ENCODE results near the gene NDUFV3. TPM values are rescaled to one million over a fixed set of nuclear protein-coding genes. Genes with fewer than 3 reads are reported as not detected.
"Not testable (repeated sequence)": the region's sequence is repeated elsewhere in the genome, so short reads cannot be mapped to it uniquely, and the experiment has no call there.

The NDUFV3 gene
- total RNA-seq, 2 donors from 2014 or later, result 33.2 to 42.1 TPM

DNA sequence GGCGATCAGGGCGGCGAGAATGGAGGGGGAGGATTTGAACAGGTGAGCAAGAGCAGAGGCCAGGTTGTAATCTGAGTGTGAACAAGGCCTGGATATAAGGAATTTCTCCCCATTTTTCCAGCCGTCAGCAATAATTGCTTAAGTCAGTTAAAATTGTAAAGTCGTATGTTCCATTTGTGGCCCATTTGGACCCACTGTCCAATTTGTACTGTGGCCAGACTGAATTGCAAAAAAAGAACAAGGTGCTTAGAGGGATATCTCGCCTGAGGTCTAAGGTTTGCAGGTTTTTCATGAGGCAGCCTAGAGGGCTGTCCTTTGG is 31.3 kb downstream of the NDUFV3 start:
- TF ChIP-seq POLR2AphosphoS5 (IDR thresholded peaks at IDR 0.05), result no peak
- TF ChIP-seq, protein P1, sequence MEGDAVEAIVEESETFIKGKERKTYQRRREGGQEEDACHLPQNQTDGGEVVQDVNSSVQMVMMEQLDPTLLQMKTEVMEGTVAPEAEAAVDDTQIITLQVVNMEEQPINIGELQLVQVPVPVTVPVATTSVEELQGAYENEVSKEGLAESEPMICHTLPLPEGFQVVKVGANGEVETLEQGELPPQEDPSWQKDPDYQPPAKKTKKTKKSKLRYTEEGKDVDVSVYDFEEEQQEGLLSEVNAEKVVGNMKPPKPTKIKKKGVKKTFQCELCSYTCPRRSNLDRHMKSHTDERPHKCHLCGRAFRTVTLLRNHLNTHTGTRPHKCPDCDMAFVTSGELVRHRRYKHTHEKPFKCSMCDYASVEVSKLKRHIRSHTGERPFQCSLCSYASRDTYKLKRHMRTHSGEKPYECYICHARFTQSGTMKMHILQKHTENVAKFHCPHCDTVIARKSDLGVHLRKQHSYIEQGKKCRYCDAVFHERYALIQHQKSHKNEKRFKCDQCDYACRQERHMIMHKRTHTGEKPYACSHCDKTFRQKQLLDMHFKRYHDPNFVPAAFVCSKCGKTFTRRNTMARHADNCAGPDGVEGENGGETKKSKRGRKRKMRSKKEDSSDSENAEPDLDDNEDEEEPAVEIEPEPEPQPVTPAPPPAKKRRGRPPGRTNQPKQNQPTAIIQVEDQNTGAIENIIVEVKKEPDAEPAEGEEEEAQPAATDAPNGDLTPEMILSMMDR (IDR thresholded peaks at IDR 0.05), result no peak
- no peak for TF ChIP-seq POLR2A (IDR thresholded peaks at IDR 0.05)
- no peak for DNase-seq (ENCODE audit: low spot score)
- WGBS, result 86% methylated on average over 6 of the region's 6 CpGs
- intact Hi-C loops (cut with DNase I), result no loop called here
- Histone ChIP-seq H3K4me3 (no peak overlapping the region), H3K27me3 (replicated peaks; ENCODE audit: insufficient read depth) (no peaks in the 10 kb centered on the region), H3K4me1 (replicated peaks) (no peaks in the 10 kb centered on the region), H3K27ac (no peak overlapping the region), H3K9me3 (no peaks in the 10 kb centered on the region), H3K36me3 (no peaks in the 10 kb centered on the region)

DNA sequence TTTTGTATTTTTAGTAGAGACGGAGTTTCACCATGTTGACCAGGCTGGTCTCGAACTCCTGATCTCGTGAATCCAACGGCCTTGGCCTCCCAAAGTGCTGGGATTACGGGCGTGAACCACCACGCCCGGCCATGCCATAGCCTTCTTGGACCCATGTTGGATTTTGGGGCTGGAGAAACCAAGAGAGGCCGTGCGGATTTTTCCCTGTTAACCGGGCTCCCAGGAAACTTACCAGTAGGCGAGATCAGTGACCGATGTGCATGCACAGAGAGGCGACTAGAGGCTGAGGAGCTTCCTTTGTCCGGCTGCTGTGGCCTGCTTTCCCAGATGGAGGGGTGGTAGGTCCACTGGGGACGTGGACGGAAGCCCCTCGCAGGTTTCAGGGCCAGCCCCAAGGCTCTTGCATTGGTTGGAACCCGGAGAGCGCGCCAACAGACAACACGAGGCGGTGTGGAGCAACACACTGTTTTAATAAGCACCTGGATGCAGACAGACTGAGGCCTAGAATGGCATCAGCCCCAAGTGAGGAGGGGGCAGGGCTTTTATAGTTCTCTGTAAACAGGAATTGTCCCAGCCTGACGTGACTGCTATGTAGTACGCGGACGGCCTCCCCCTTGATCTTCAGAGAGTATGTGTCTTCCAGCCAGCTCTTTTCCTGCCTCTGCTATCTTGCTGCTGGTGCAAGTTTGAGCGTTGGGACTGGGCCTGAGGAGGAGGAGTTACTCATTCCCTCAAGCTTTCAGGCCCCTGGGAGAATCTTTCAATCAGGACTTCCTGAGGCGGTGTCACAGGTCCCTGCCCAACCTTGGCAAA is 32.2 kb downstream of the NDUFV3 start, which contains the start of gene ERVH48-1:
Gene ERVH48-1, minus strand, starts transcription at position 517 of the 813 bp plus-strand sequence. CDS start 6,624 bp downstream, outside the sequence.
- no peaks in the 10 kb centered on the region for H3K4me1 ChIP-seq (replicated peaks)
- H3K27ac ChIP-seq, result no peak within 1 kb of the TSS
- intact Hi-C loops (cut with DNase I), result no loop called here
- no peak within 1 kb of the TSS for H3K4me3 ChIP-seq
- H3K36me3 ChIP-seq, result no peaks in the 10 kb centered on the region
- TF ChIP-seq POLR2A (IDR thresholded peaks at IDR 0.05) (no peak), POLR2AphosphoS5 (IDR thresholded peaks at IDR 0.05) (no peak)
- TF ChIP-seq, protein P1 (IDR thresholded peaks at IDR 0.05), result no peak
- no peaks in the 10 kb centered on the region for H3K27me3 ChIP-seq (replicated peaks; ENCODE audit: insufficient read depth)
- 84% methylated on average over 28 of the region's 29 CpGs for WGBS
- H3K9me3 ChIP-seq, result no peaks in the 10 kb centered on the region
- no peak for DNase-seq (ENCODE audit: low spot score)

DNA sequence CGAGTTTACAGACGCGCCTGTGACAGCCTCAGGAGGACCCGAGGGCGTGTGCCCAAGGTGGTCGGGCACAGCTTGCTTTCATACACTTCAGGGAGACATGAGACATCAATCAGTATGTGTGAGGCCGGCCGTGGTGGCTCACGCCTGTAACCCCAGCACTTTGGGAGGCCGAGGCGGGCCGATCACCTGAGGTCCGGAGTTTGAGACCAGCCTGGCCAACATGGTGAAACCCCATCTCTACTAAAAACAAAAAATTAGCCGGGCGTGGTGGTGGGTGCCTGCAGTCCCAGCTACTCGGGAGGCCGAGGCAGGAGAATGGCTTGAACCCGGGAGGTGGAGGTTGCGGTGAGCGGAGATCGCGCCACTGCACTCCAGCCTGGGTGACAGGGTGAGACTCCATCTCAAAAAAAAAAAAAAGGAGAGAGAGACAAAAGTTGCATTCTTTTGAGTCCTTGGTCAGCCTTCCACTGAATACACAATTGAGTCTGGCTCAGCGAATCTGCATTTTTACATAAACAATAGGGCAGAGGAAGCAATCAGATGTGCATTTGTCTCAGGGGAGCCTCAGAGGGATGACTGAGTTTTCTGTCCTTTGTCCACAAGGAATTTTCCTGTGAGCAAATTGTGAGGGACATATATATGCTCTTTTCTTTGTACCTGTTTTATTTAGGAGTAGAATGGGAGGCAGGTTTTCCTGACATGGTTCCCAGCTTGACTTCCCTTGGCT is 34.5 kb downstream of the NDUFV3 start:
- intact Hi-C loops (cut with DNase I); H3K9me3 ChIP-seq; H3K4me1 ChIP-seq (replicated peaks); H3K27me3 ChIP-seq (replicated peaks; ENCODE audit: insufficient read depth); H3K36me3 ChIP-seq; H3K27ac ChIP-seq; DNase-seq (ENCODE audit: low spot score); H3K4me3 ChIP-seq: not testable (repeated sequence)
- WGBS, result 94% methylated on average over 23 of the region's 23 CpGs

DNA sequence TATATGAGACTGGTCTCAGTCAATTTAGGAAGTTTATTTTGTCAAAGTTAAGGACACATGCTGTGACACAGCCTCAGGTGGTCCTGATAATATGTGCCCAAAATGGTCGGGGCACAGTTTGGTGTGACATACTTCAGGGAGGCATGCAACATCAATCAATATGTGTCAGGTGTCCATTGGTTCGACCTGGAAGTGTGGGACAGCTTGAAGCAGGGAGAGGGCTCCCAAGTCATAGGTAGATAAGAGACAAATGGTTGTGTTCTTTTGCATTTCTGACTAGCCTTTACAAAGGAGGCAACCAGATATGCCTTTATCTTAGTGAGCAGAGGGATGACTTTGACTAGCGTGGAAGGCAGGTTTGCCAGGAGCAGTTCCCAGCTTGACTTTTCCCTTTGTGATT is 36.9 kb downstream of the NDUFV3 start:
- no peak for TF ChIP-seq POLR2AphosphoS5 (IDR thresholded peaks at IDR 0.05)
- TF ChIP-seq, protein P1 (IDR thresholded peaks at IDR 0.05), result no peak
- no peak for TF ChIP-seq POLR2A (IDR thresholded peaks at IDR 0.05)
- H3K4me1 ChIP-seq (replicated peaks), result no peaks in the 10 kb centered on the region
- no peak overlapping the region for H3K4me3 ChIP-seq
- H3K36me3 ChIP-seq, result no peaks in the 10 kb centered on the region
- 71% methylated on average over 3 of the region's 3 CpGs for WGBS
- no peaks in the 10 kb centered on the region for H3K27me3 ChIP-seq (replicated peaks; ENCODE audit: insufficient read depth)
- intact Hi-C loops (cut with DNase I), result no loop called here
- H3K9me3 ChIP-seq, result no peaks in the 10 kb centered on the region
- DNase-seq (ENCODE audit: low spot score), result no peak
- H3K27ac ChIP-seq, result no peak overlapping the region

DNA sequence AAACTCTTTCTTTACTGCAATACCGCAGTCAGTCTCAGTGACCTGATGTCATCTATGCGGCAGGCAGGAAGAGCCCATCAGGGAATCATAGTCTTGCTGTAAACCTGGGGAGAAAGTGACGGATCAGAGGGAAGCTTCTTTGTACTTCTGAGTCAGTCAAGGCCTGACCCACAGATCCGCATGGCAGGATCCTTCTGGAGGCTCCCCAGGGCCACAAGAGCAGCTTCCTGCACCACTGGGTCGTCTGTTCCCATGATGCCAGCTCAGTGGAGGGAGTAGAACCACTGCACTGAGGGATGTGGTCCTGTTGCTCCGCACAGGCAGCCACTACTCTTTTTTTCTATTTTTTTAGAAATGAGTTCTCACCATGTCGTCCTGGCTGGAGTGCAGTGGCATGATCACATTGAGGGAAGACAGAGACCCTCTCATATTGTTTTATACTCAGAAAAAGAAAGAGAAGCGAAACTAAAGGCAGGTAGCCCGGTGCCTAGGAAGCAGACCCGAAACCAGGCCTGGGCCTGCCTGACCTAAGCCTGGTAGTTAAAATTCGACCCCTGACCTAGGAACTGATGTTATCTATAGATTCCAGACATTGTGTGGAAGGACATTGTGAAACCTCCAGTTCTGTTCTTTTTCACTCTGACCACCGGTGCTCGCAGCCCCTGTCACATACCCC is 38.6 kb downstream of the NDUFV3 start:
- Histone ChIP-seq H3K4me3 (no peak overlapping the region), H3K9me3 (no peaks in the 10 kb centered on the region), H3K27me3 (replicated peaks; ENCODE audit: insufficient read depth) (no peaks in the 10 kb centered on the region), H3K36me3 (no peaks in the 10 kb centered on the region), H3K27ac (no peak overlapping the region), H3K4me1 (replicated peaks) (no peaks in the 10 kb centered on the region)
- TF ChIP-seq POLR2AphosphoS5 (IDR thresholded peaks at IDR 0.05) (no peak), POLR2A (IDR thresholded peaks at IDR 0.05) (no peak)
- TF ChIP-seq, protein P1 (IDR thresholded peaks at IDR 0.05), result no peak
- WGBS, result 88% methylated on average over 13 of the region's 13 CpGs
- DNase-seq (ENCODE audit: low spot score), result no peak
- intact Hi-C loops (cut with DNase I), result no loop called here

DNA sequence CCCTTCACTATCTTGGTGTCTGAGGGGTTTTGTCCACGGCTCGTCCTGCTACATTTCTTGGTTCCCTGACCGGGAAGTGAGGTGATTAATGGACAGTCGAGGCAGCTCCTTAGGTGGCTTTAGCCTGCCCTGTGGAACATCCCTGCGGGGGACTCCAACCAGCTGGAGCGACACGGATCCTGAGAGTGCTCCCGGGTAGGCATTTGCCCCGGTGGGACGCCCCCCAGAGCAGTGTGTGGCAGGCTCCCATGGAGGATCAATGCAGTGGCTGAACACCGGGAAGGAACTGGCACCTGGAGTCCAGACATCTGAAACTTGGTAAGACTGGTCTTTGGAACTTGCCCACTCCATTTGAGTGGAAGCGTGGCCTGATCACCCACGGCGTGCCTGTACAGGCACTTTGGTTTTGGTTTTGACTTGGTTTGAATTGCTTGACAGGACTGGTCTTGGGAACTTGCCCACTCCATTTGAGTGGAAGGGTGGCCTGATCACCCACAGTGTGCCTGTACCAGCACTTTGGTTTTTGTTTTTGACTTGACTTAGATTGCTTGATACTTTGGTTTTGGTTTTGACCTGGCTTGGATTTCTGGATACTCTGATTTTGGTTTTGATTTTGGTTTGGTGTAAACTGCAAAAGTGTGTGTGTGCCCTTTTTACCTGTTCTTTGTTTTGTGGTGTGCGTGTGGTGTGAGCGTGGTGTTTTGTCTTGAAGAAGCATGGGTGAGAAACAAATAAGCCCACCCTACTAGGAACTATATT is 39.4 kb downstream of the NDUFV3 start:
- DNase-seq (ENCODE audit: low spot score); intact Hi-C loops (cut with DNase I); H3K36me3 ChIP-seq; H3K9me3 ChIP-seq; H3K4me1 ChIP-seq (replicated peaks); H3K27me3 ChIP-seq (replicated peaks; ENCODE audit: insufficient read depth); H3K4me3 ChIP-seq: not testable (repeated sequence)
- 74% methylated on average over 16 of the region's 16 CpGs for WGBS
- peak overlapping the region in 1 of 2 donors; percentile 20 for H3K27ac ChIP-seq
